Inferior parietal cortex (tissue), 1 donor: ENCODE data around the gene TBR1.

ENCODE experiments used
- DNase-seq: peaks from one replicate; pipeline ENCODE4 v3.0.0-alpha.2; 2016; ENCODE audit errors: extremely low spot score

The TBR1 gene

DNA sequence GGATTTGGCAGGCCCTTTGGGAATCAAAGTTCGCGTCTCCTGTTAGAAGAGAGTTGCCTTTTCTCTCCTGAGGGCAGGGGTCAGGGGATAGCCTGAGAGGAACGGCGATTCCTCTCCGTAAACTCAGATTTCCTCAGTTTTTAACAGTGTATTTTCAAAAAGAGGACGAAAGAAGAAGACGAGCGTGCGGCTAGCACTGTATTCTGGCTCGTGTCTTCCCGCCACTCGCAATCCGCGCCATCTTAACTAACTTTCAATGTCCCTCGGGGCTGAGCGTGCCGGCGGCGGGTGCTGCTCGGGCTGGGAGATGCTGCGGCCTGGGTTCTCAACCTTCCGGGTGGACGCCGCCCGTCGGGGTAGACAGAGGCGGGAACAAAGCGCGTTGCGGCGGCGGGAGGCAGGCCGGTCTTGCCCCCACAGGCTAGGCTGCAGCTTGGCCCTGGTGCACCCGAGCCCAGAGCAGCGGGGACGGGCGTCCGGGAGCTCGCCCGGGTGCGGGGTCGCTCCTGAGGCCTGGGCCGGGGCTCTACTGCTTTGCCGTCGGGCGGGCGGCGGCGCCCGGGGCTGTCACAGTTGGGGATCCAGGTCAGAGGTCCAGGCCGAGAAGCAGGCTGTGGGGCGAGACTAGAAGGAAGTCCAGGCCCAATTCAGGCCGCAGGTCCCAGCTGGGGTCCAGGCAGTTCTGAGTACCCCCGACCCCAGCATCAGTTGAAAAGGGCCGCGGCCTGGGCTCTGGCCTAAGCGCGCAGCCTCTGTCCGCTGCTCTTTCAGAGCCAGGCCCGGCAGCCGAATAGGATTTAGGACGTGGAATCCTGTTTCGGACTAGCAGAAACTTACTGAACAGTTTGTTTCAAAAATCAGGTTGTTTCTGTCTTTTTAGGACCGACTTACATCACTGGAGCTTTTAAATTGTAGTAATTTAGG lies 11.8 kb downstream of the TBR1 start:
- DNase-seq = no peak

- DNase-seq = no peak
Measured at GRCh38 chr2:161430386-161430785, 14.3 kb downstream of the TBR1 start.

- DNase-seq = no peak
Measured at GRCh38 chr2:161432107-161432506, 16.0 kb downstream of the TBR1 start.

DNA sequence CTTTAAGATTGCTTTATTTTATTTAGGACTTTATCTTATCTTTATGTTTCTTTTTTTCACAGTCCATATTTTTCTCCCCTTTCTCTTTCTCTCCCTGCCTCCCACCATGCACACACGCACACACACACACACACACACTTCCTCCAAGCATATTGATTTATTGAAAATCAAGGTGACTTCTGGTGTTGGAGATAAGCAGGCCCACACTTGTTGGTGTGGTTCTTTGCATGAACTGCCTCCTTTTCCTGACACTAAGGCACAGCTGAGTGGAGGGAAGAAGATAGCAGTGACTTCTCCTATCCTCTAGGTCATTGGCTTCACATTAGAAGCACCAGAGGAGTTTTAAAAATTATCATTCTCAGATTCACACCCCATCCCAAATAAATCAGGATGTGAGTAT lies 18.0 kb downstream of the TBR1 start:
- DNase-seq = no peak

DNA sequence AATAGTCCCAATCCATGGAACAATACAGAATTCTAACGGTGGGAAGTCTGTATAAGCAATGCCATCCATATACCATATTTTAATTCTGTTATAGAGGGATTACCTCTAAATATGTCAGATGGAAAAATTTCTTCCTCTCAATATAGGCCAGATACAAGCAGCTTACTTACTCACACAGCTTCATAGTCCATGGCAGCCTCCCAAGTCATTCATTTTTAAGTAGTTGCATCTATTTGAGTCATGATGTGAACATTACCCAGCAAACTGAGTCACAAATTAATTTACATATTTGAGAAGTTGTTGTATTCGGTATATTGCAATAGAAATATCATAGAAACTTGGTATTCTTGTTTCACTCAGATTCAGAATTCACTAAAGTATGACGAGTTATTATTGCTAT lies 20.3 kb downstream of the TBR1 start:
- no peak for DNase-seq

DNA sequence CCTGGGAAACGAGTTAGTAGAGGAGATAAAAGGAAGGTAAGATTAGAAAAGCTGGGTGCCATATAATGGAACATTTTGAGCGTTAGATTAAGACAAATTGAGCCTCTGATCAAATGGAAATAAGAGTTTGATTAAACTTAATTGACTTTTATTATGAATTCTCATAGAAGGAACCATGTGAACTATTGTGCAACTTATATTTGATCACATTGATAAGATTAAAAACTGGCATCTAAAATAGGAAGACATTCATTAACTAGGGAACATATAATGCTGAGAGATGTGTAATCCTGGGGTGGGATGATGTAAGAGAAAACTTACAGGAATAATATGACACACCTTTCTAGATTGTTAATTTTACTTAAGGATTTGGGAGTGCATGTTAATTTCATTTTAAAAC lies 22.5 kb downstream of the TBR1 start:
- DNase-seq = no peak

DNA sequence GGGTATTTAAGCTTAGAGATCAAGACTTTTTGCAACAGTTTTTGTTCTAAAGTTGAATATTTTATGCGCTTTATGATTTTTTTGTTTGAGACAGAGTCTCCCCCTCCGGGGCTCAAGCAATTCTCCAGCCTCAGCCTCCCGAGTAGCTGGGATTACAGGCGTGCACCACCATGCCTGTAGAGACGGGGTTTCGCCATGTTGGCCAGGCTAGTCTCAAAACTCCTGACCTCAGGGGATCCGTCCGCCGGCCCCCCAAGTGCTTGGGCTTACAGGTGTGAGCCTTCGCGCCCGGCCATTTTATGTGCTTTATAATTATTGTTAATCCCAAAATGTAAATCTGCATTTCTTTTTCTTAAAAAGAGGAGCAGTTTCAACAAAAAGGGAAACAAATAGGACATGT lies 29.0 kb downstream of the TBR1 start:
- no peak for DNase-seq

DNA sequence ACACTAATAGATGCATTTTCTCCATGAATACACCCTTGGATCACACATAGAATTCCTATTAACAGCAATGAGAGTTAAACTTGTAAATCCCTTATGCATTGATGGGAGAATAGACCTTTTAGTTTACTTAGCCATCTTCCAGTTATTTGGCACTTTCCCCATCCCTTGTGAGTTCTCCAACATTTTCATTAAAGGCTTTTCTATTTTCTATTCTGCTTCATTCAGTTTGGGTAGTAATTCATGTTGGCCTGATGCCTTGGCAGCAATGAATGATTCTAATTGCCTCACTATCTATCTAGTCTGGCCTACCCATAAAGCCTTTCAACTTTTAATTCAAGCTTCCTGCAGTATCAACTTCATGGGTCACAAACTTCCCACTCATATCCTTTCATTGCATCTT lies 32.3 kb downstream of the TBR1 start:
- no peak for DNase-seq

DNA sequence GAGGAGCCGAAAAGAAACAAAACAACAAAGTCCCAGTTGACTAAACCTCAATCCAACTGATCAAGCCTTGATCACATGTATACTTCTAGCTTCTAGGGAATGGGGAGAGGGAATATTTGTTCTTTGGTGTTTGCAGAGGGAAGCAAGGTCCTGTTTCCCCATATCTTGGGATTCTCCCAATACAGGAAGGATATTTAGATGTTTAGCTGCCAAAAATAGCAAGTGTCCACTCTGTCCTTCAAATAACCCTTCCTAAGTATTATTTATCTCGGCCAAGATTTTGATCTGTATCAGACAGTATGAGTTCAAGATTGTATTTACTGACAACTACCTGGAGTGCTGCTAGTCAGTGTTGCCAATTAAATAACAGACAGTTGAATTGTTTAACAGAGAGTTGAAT lies 55.5 kb downstream of the TBR1 start:
- no peak for DNase-seq

DNA sequence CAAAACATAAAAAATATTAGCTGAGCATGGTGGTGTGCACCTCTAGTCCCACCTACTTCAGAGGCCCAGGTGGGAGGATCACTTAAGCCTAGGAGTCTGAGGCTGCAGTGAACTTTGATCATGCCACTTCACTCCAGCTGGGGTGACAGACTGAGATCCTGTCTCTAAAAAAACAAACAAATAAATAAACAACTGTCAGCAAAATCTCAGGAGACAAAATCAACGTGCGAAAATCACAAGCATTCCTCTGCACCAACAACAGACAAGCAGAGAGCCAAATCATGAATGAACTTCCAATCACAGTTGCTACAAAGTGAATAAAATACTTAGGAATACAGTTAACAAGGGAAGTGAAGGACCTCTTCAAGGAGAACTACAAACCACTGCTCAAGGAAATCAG lies 58.8 kb downstream of the TBR1 start:
- no peak for DNase-seq
